Measurements from ENCODE around the gene NID1.

DNA sequence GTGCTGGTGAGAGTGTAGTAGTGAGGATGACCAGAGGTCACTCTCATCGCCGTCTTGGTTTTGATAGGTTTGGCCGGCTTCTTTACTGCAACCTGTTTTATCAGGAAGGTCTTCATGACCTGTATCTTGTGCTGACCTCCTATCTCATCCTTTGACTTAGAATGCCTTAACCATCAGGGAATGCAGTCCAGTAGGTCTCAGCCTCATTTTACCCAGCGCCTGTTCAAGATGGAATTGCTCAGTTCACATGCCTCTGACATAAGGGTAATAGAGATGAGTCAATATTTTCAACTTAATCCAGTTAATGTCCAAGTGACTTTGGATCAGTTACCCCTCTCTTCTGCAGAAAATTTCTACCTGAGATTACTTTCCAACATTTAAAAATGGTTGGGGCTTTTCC lies 4.6 kb downstream of the NID1 start:
- TF ChIP-seq, protein P1, sequence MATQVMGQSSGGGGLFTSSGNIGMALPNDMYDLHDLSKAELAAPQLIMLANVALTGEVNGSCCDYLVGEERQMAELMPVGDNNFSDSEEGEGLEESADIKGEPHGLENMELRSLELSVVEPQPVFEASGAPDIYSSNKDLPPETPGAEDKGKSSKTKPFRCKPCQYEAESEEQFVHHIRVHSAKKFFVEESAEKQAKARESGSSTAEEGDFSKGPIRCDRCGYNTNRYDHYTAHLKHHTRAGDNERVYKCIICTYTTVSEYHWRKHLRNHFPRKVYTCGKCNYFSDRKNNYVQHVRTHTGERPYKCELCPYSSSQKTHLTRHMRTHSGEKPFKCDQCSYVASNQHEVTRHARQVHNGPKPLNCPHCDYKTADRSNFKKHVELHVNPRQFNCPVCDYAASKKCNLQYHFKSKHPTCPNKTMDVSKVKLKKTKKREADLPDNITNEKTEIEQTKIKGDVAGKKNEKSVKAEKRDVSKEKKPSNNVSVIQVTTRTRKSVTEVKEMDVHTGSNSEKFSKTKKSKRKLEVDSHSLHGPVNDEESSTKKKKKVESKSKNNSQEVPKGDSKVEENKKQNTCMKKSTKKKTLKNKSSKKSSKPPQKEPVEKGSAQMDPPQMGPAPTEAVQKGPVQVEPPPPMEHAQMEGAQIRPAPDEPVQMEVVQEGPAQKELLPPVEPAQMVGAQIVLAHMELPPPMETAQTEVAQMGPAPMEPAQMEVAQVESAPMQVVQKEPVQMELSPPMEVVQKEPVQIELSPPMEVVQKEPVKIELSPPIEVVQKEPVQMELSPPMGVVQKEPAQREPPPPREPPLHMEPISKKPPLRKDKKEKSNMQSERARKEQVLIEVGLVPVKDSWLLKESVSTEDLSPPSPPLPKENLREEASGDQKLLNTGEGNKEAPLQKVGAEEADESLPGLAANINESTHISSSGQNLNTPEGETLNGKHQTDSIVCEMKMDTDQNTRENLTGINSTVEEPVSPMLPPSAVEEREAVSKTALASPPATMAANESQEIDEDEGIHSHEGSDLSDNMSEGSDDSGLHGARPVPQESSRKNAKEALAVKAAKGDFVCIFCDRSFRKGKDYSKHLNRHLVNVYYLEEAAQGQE (IDR thresholded peaks at IDR 0.05; ENCODE audit: borderline replicate concordance), result no peak
- TF ChIP-seq, protein P2, sequence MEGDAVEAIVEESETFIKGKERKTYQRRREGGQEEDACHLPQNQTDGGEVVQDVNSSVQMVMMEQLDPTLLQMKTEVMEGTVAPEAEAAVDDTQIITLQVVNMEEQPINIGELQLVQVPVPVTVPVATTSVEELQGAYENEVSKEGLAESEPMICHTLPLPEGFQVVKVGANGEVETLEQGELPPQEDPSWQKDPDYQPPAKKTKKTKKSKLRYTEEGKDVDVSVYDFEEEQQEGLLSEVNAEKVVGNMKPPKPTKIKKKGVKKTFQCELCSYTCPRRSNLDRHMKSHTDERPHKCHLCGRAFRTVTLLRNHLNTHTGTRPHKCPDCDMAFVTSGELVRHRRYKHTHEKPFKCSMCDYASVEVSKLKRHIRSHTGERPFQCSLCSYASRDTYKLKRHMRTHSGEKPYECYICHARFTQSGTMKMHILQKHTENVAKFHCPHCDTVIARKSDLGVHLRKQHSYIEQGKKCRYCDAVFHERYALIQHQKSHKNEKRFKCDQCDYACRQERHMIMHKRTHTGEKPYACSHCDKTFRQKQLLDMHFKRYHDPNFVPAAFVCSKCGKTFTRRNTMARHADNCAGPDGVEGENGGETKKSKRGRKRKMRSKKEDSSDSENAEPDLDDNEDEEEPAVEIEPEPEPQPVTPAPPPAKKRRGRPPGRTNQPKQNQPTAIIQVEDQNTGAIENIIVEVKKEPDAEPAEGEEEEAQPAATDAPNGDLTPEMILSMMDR (IDR thresholded peaks at IDR 0.05; ENCODE audit: poor library complexity, severe bottlenecking), result no peak
- TF ChIP-seq EP300 (conservative IDR thresholded peaks at IDR 0.05; ENCODE audit: poor library complexity, severe bottlenecking), result no peak
- no peak for TF ChIP-seq RAD21 (conservative IDR thresholded peaks at IDR 0.05)
- no peak for TF ChIP-seq EZH2 (IDR thresholded peaks at IDR 0.05; ENCODE audit: borderline replicate concordance, insufficient read depth, low read length, poor library complexity, severe bottlenecking)
- no peak for TF ChIP-seq SMC3 (conservative IDR thresholded peaks at IDR 0.05; ENCODE audit: poor library complexity)
- TF ChIP-seq TAF1 (IDR thresholded peaks at IDR 0.05; ENCODE audit: low read depth), result no peak
